Placental pericyte (primary cell): Measurements from ENCODE around the gene KRTAP1-5. TPM values are rescaled to one million over a fixed set of nuclear protein-coding genes. Genes with fewer than 3 reads are reported as not detected.

ENCODE experiments used
- small RNA-seq: library from RNA; depleted of rRNA; stranded (forward); fragments of <200 nt; gene quantifications from one replicate; pipeline ENCODE3, GENCODE V24; 2012; ENCODE audit warnings: low replicate concordance
- total RNA-seq: library from RNA; depleted of rRNA; stranded (reverse); fragments of >200 nt; gene quantifications from 2 replicates; pipeline ENCODE4 v1.2.3, GENCODE V29; 2012

The KRTAP1-5 gene, protein sequence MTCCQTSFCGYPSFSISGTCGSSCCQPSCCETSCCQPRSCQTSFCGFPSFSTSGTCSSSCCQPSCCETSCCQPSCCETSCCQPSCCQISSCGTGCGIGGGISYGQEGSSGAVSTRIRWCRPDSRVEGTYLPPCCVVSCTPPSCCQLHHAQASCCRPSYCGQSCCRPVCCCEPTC
- 1.5 and 14.2 TPM in 2 replicates for total RNA-seq

DNA sequence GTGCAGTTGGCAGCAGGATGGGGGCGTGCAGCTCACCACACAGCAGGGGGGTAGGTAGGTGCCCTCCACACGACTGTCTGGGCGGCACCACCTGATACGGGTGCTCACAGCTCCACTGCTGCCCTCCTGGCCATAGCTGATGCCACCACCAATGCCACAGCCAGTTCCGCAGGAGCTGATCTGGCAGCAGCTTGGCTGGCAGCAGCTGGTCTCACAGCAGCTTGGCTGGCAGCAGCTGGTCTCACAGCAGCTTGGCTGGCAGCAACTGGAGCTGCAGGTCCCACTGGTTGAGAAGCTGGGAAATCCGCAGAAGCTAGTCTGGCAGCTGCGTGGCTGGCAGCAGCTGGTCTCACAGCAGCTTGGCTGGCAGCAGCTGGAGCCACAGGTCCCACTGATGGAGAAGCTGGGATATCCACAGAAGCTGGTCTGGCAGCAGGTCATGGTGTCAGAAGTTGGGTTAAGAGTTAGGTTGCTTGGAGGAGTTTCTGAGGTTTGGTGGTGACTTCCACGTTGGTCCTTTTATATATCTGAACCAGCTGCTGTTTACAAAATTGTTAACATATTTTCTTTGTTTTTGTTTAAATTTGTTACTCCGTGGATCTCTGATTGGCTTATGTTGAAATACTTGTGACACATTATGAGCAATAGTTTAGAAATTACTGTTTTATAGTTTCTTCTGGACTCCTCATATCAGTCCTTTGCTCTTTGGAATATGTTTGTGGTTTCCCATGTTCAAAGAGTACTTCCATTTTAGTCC, at the start of gene KRTAP1-5:
KRTAP1-5 (minus strand) TSS at position 494 of the 757 bp plus-strand sequence; CDS start at position 441, 53 bp downstream.

DNA sequence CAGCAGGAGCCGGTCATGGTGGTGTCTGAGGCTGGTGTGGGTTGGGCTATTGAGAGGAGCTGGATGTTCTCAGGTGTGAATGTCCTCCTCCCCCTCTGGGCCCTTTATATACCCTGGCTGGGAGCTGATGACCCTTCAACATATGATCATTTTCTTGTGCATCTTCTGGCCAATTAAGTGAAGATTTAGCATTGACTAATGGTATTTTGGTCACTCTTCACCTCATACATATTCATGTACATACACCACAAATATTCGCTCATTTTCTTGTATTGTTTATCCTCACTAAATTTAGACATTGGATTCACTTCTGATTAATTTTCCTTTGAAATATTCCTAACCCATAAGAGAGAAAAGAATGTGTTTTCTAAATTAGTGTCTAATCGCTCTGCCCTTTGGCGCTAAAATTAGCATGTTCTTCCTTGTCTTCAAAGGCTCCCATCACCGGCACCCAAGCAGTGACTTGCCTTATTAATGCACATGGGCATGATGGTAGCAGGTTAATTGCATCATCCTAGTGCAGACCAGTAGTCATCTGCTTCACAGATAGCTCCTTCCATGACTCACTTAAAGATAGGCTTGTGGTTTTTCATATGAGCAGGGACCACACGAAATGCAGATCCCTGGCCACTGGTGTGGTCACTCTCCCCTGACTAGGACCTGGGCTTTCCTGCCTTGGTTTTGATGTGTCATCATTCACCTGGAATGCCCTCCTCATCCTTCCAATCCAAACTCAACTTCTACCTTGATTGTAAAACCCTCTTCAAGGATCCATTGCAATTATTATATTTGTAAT, 39.0 kb upstream of the KRTAP1-5 start, which contains the start of gene KRTAP2-4:
KRTAP2-4 (minus strand) TSS at position 51 of the 796 bp plus-strand sequence; CDS start at position 17, 34 bp downstream.

DNA sequence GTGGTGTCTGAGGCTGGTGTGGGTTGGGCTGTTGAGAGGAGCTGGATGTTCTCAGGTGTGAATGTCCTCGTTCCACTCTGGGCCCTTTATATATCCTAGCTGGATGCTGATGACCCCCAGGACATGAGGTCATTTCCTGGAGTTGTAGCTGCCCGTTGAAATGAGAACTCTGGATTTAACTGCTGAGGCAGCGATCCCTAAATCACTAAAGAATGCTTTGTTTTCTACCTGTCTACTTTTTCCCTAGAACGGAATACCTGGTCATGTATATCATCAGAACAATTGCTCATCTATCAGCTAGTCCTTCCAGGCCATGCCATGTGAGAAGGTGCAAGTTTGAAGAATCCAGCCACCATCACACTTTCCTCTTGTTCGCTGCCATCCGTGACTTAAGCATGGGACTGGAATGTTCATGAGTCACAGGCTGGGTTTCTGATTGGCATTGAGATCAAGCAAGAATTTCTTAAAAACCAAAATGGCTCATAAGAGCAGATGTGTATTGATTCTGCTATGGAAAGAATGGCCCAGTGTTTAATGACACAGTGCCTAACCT, 33.1 kb upstream of the KRTAP1-5 start, which contains the start of gene KRTAP2-3:
KRTAP2-3 (minus strand) TSS at position 63 of the 553 bp plus-strand sequence. CDS start 64 bp downstream, outside the sequence.

DNA sequence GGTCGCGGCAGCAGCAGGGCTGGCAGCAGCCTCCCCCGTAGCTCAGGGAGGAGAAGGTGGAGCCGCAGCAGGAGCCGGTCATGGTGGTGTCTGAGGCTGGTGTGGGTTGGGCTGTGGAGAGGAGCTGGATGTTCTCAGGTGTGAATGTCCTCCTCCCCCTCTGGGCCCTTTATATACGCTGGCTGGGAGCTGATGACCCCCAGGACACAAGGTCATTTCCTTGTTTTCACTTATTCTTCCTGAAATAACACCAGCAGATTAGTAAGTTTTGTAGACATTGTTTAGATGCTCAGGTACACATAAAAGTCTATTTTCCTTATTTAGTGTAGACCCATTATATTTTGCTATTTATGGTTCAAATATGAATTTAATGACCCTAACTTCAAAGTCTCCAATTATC, 28.1 kb upstream of the KRTAP1-5 start, which contains the start of gene KRTAP2-2:
KRTAP2-2 (minus strand) TSS at position 101 of the 400 bp plus-strand sequence; CDS start at position 82, 19 bp downstream.

DNA sequence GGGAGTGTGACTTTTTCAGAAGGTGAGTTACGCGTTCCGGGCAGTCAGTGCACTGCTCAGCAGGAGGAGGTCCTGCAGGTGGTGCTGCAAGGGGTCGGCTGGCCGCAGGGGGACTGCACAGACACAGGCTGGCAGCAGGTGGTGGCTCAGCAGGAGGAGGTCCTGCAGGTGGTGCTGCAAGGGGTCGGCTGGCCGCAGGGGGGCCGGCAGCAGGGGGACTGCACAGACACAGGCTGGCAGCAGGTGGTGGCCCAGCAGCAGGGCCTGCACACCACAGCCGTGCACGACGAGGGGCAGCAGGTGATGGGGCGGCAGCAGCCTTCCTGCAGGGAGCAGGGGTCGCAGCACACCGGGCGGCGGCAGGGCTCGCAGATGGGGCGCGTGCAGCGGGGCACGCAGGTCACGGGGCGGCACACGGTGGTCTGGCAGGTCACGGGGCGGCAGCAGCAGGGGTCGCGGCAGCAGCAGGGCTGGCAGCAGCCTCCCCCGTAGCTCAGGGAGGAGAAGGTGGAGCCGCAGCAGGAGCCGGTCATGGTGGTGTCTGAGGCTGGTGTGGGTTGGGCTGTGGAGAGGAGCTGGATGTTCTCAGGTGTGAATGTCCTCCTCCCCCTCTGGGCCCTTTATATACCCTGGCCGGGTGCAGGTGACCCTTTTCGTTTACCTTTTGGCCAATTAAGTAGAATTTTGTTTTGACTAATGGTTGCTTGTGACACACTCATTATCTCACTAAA, 19.9 kb upstream of the KRTAP1-5 start, which contains the start of gene KRTAP2-1:
KRTAP2-1 (minus strand) TSS at position 582 of the 731 bp plus-strand sequence; CDS start at position 533, 49 bp downstream.

DNA sequence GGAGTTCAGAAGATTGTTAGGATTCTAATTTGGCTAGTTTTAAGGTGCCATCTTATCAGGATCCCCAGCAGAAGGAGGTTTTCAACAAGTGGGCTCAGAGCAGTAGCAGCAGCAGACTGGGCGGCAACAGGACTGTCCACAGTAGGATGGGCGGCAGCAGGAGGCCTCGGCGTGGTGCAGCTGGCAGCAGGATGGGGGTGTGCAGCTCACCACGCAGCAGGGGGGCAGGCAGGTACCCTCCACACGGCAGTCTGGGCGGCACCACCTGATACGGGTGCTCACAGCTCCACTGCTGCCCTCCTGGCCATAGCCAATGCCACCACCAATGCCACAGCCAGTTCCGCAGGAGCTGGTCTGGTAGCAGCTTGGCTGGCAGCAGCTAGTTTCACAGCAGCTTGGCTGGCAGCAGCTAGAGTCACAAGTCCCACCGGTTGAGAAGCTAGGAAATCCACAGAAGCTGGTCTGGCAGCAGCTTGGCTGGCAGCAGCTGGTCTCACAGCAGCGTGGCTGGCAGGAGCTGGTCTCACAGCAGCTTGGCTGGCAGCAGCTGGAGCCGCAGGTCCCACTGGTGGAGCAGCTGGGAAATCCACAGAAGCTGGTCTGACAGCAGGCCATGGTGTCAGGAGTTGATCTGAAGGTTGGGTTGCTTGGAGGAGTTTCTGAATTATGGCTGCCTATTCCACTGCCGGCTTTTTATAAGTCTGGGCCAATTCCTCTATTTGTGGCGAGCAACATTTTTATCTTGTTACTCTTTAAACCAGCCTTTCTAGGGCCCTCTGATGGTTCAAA, 14.0 kb upstream of the KRTAP1-5 start, which contains the start of gene KRTAP1-1:
KRTAP1-1 (minus strand) TSS at position 668 of the 789 bp plus-strand sequence; CDS start at position 615, 53 bp downstream.

DNA sequence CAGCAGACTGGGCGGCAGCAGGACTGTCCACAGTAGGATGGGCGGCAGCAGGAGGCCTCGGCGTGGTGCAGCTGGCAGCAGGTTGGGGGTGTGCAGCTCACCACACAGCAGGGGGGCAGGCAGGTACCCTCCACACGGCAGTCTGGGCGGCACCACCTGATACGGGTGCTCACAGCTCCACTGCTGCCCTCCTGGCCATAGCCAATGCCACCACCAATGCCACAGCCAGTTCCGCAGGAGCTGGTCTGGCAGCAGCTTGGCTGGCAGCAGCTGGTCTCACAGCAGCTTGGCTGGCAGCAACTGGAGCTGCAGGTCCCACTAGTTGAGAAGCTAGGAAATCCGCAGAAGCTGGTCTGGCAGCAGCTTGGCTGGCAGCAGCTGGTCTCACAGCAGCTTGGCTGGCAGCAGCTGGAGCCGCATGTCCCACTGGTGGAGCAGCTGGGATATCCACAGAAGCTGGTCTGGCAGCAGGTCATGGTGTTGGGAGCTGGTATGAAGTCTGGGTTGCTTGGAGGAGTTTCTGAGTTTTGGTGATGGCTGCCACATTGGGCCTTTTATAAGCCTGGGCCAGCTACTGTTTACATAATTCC, 7.4 kb upstream of the KRTAP1-5 start, which contains the start of gene KRTAP1-3:
KRTAP1-3 (minus strand) TSS at position 529 of the 590 bp plus-strand sequence; CDS start at position 476, 53 bp downstream.

DNA sequence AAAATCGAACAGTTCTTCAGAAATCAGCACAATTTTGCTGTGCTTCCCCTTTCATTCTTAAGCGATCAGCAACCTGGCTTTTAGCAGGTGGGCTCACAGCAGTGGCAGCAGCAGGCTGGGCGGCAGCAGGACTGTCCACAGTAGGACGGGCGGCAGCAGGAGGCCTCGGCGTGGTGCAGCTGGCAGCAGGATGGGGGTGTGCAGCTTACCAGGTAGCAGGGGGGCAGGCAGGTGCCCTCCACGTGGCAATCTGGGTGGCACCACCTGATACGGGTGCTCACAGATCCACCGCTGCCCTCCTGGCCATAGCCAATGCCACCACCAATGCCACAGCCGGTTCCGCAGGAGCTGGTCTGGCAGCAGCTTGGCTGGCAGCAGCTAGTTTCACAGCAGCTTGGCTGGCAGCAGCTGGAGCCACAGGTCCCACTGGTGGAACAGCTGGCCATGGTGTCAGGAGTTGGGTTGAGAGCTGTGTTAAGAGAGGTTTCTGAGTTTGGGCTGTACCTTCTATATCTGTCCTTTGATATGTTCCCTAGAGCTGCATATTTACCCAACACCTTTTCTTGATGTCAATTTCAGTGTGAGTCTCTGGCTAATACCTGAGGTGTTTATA, 2.7 kb upstream of the KRTAP1-5 start, which contains the start of gene KRTAP1-4:
KRTAP1-4 (minus strand) TSS at position 563 of the 613 bp plus-strand sequence; CDS start at position 446, 117 bp downstream.

DNA sequence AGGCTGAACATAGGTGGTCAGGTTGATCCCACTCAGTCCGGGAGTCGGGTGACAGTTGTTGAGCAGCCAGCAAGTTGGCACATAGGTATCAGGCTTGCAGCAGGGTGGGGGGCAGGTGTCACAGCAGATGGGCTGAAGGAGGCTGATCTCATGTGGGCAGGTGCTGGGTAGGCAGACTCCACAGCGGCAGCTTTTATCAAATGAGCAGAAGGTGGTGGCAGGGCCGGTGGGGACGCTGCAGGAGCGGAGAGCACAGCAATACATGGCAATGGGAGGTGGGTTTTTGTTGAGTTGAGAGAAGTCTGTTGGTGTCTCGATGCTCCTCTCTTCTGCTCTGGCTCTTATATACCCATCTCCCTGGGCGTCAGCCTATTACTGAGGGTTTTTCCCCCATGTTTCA, 18.2 kb downstream of the KRTAP1-5 start, which contains the start of gene KRTAP3-1:
KRTAP3-1 (minus strand) TSS at position 318 of the 400 bp plus-strand sequence; CDS start at position 264, 54 bp downstream.

DNA sequence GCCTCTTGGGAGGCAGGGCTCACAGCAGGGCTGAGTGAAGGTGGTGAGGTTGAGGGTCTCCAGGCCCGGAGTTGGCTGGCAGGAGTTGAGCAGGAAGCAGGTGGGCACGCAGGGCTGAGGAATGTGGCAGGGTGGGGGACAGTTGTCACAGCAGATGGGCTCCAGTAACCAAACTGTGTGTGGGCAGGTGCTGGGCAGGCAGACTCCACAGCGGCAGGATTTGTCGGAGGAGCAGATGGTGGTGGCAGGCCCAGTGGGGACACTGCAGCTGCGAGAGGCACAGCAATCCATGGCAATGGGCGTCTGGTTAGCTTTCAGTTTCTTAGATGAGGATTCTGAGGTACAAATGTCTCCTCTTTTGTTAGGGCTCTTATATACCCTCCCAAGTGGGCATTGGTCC, 27.4 kb downstream of the KRTAP1-5 start, which contains the start of gene KRTAP3-2:
KRTAP3-2 (minus strand) TSS at position 344 of the 400 bp plus-strand sequence; CDS start at position 291, 53 bp downstream.

DNA sequence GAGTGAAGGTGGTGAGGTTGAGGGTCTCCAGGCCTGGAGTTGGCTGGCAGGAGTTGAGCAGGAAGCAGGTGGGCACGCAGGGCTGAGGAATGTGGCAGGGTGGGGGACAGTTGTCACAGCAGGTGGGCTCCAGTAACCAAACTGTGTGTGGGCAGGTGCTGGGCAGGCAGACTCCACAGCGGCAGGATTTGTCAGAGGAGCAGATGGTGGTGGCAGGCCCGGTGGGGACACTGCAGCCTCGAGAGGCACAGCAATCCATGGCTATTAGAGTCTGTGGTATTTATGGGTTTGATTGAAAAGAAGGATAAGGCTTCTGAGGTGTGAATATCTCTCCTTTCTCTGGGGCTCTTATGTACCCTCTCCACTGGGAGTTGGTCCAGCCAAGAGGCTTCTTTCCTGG, 33.2 kb downstream of the KRTAP1-5 start, which contains the start of gene KRTAP3-3:
KRTAP3-3 (minus strand) TSS at position 326 of the 400 bp plus-strand sequence; CDS start at position 259, 67 bp downstream.

DNA sequence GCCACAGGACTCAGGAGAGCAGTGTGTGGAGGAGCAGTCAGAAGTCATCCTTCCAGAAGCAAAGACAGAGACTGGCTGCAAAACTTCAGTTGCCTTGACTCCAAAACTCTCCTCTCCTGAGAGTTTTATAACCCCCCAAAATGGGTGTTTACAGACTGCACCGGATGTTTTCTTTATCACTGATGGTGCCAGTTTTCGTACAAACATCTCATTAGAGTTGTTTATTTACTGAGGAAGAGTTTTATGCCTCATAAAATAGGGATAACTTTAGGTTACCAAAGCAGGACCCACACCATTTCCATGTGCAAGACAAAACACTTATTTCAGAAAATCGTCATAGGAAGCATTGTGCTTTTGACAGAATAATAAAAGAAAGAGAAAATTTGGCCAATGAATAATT, 42.8 kb downstream of the KRTAP1-5 start, which contains the start of gene KRT40:
KRT40 (minus strand) TSS at position 101 of the 400 bp plus-strand sequence; CDS start at position 48, 53 bp downstream.

Small RNA genes lying within 50 kb of the gene (small RNA-seq; reads per million reads assigned to genes)
- gene KRTAP3-4P, result not detected

Other genes with a start within 250 kb of the KRTAP1-5 start
- gene KRT27, start 244.7 kb downstream of the KRTAP1-5 start, total RNA-seq, result not detected in 2 replicates
- gene KRT28, start 227.2 kb downstream of the KRTAP1-5 start, total RNA-seq, result not detected in 2 replicates
- 3.1 and 3.5 TPM in 2 replicates for gene KRT10, start 204.6 kb downstream of the KRTAP1-5 start, total RNA-seq
- 0.43 TPM in 1 of 2 replicates, not detected in the other for gene KRT12, start 160.0 kb downstream of the KRTAP1-5 start, total RNA-seq
- gene KRT20, start 142.0 kb downstream of the KRTAP1-5 start, total RNA-seq, result not detected in 2 replicates
- 0.22 TPM in 1 of 2 replicates, not detected in the other for gene KRT23, start 89.6 kb downstream of the KRTAP1-5 start, total RNA-seq
- 0.43 TPM in 1 of 2 replicates, not detected in the other for gene KRT39, start 60.3 kb downstream of the KRTAP1-5 start, total RNA-seq
- gene KRT40, start 42.9 kb downstream of the KRTAP1-5 start, total RNA-seq, result 0.14 TPM in 1 of 2 replicates, not detected in the other
- gene KRTAP3-3, start 33.0 kb downstream of the KRTAP1-5 start, total RNA-seq, result not detected in 2 replicates
- gene KRTAP3-2, start 27.3 kb downstream of the KRTAP1-5 start, total RNA-seq, result not detected in 2 replicates
- not detected in 2 replicates for gene KRTAP3-1, start 18.1 kb downstream of the KRTAP1-5 start, total RNA-seq
- gene KRTAP1-4, start 3.0 kb upstream of the KRTAP1-5 start, total RNA-seq, result not detected in 2 replicates
- gene KRTAP1-3, start 7.7 kb upstream of the KRTAP1-5 start, total RNA-seq, result not detected in 2 replicates
- not detected in 2 replicates for gene KRTAP1-1, start 14.2 kb upstream of the KRTAP1-5 start, total RNA-seq
- gene KRTAP2-1, start 20.1 kb upstream of the KRTAP1-5 start, total RNA-seq, result not detected in 2 replicates
- gene KRTAP2-2, start 28.0 kb upstream of the KRTAP1-5 start, total RNA-seq, result not detected in 2 replicates
- 0.72 TPM in 1 of 2 replicates, not detected in the other for gene KRTAP2-3, start 32.9 kb upstream of the KRTAP1-5 start, total RNA-seq
- not detected in 2 replicates for gene KRTAP2-4, start 38.7 kb upstream of the KRTAP1-5 start, total RNA-seq
- gene KRTAP4-7, start 56.9 kb upstream of the KRTAP1-5 start, total RNA-seq, result not detected in 2 replicates
- gene KRTAP4-8, start 70.9 kb upstream of the KRTAP1-5 start, total RNA-seq, result not detected in 2 replicates
- not detected in 2 replicates for gene KRTAP4-16, start 75.0 kb upstream of the KRTAP1-5 start, total RNA-seq
- gene KRTAP4-9, start 78.2 kb upstream of the KRTAP1-5 start, total RNA-seq, result not detected in 2 replicates
- not detected in 2 replicates for gene KRTAP4-11, start 91.2 kb upstream of the KRTAP1-5 start, total RNA-seq
- not detected in 2 replicates for gene KRTAP4-12, start 97.0 kb upstream of the KRTAP1-5 start, total RNA-seq
- not detected in 2 replicates for gene KRTAP4-6, start 113.3 kb upstream of the KRTAP1-5 start, total RNA-seq
- not detected in 2 replicates for gene KRTAP4-5, start 122.6 kb upstream of the KRTAP1-5 start, total RNA-seq
- not detected in 2 replicates for gene KRTAP4-4, start 133.5 kb upstream of the KRTAP1-5 start, total RNA-seq
- not detected in 2 replicates for gene KRTAP4-3, start 141.0 kb upstream of the KRTAP1-5 start, total RNA-seq
- gene KRTAP4-2, start 151.0 kb upstream of the KRTAP1-5 start, total RNA-seq, result not detected in 2 replicates
- gene KRTAP4-1, start 157.7 kb upstream of the KRTAP1-5 start, total RNA-seq, result not detected in 2 replicates
- gene KRTAP9-1, start 162.7 kb upstream of the KRTAP1-5 start, total RNA-seq, result not detected in 2 replicates
- gene KRTAP9-2, start 199.4 kb upstream of the KRTAP1-5 start, total RNA-seq, result not detected in 2 replicates
- not detected in 2 replicates for gene KRTAP9-3, start 205.2 kb upstream of the KRTAP1-5 start, total RNA-seq
- gene KRTAP9-8, start 210.8 kb upstream of the KRTAP1-5 start, total RNA-seq, result not detected in 2 replicates
- gene KRTAP9-4, start 222.5 kb upstream of the KRTAP1-5 start, total RNA-seq, result not detected in 2 replicates
- not detected in 2 replicates for gene KRTAP9-9, start 228.2 kb upstream of the KRTAP1-5 start, total RNA-seq
- not detected in 2 replicates for gene KRTAP9-6, start 238.2 kb upstream of the KRTAP1-5 start, total RNA-seq
- not detected in 2 replicates for gene KRTAP9-7, start 248.5 kb upstream of the KRTAP1-5 start, total RNA-seq